ENCODE data around the gene BBS7. TPM values are rescaled to one million over a fixed set of nuclear protein-coding genes. Genes with fewer than 3 reads are reported as not detected.

The BBS7 gene
- total RNA-seq, 1 donor from 2014 or later, result 11.1 TPM

GRCh38 chr4:121792966-121793365, 77.3 kb downstream of the BBS7 start:
- DNase-seq (ENCODE audit: extremely low read depth, low read depth, low spot score), result no peak

GRCh38 chr4:121791481-121791880, 78.8 kb downstream of the BBS7 start:
- DNase-seq (ENCODE audit: extremely low read depth, low read depth, low spot score), result no peak

- DNase-seq (ENCODE audit: extremely low read depth, low read depth, low spot score), result no peak
Measured at GRCh38 chr4:121790976-121791375, 79.3 kb downstream of the BBS7 start.

GRCh38 chr4:121789960-121790829, 80.1 kb downstream of the BBS7 start:
- DNase-seq (ENCODE audit: extremely low read depth, low read depth, low spot score), result peak; percentile 62

- no peak for DNase-seq (ENCODE audit: extremely low read depth, low read depth, low spot score)
Measured at GRCh38 chr4:121789455-121789854, 80.8 kb downstream of the BBS7 start.

GRCh38 chr4:121788896-121789295, 81.4 kb downstream of the BBS7 start:
- DNase-seq (ENCODE audit: extremely low read depth, low read depth, low spot score), result no peak

- no peak for DNase-seq (ENCODE audit: extremely low read depth, low read depth, low spot score)
Measured at GRCh38 chr4:121786221-121786620, 84.1 kb downstream of the BBS7 start.

- no peak for DNase-seq (ENCODE audit: extremely low read depth, low read depth, low spot score)
Measured at GRCh38 chr4:121785479-121785878, 84.8 kb downstream of the BBS7 start.

- DNase-seq (ENCODE audit: extremely low read depth, low read depth, low spot score), result peak; percentile 61
Measured at GRCh38 chr4:121784975-121785374, 85.3 kb downstream of the BBS7 start.

GRCh38 chr4:121784401-121784800, 85.9 kb downstream of the BBS7 start:
- no peak for DNase-seq (ENCODE audit: extremely low read depth, low read depth, low spot score)

GRCh38 chr4:121783210-121783609, 87.1 kb downstream of the BBS7 start:
- no peak for DNase-seq (ENCODE audit: extremely low read depth, low read depth, low spot score)

GRCh38 chr4:121778991-121779628, 91.2 kb downstream of the BBS7 start:
- DNase-seq (ENCODE audit: extremely low read depth, low read depth, low spot score), result no peak

- no peak for DNase-seq (ENCODE audit: extremely low read depth, low read depth, low spot score)
Measured at GRCh38 chr4:121777625-121778024, 92.6 kb downstream of the BBS7 start.

- DNase-seq (ENCODE audit: extremely low read depth, low read depth, low spot score), result no peak
Measured at GRCh38 chr4:121776610-121777401, 93.5 kb downstream of the BBS7 start.

Other genes starting within 250 kb of the BBS7 start
- gene ANXA5, start 173.5 kb downstream of the BBS7 start, total RNA-seq, result 495 and 521 TPM in 2 replicates
- 0.18 TPM in 1 of 2 replicates, not detected in the other for gene SMIM43, start 105.3 kb downstream of the BBS7 start, total RNA-seq
- gene EXOSC9, start 69.2 kb downstream of the BBS7 start, total RNA-seq, result 27.8 and 32.0 TPM in 2 replicates
- gene CCNA2, start 46.6 kb downstream of the BBS7 start, total RNA-seq, result 13.8 and 24.0 TPM in 2 replicates
- gene TRPC3, start 81.6 kb upstream of the BBS7 start, total RNA-seq, result 0.18 TPM in 1 of 2 replicates, not detected in the other